K562 (cell line): Measurements from ENCODE around the gene RC3H2. TPM values are rescaled to one million over a fixed set of nuclear protein-coding genes. Genes with fewer than 3 reads are reported as not detected.

Source experiments
- BHLHE40 ChIP-seq: IDR thresholded peaks from 2 replicates; pipeline ENCODE4 v1.6.1; 2011; ENCODE audit warnings: low read length, improper control_type of control experiment
- MCM3 ChIP-seq: fragments of 450-650 bp; IDR thresholded peaks from 2 replicates; pipeline ENCODE4 v1.6.1; 2016
- MCM7 ChIP-seq, 2 experiments: fragments of 450-650 bp; IDR thresholded peaks; 2 replicates each; pipeline ENCODE4 v1.6.1; 2016 to 2018
- NCOA6 ChIP-seq: fragments of 450-650 bp; IDR thresholded peaks from 2 replicates; pipeline ENCODE4 v1.6.1; 2017; ENCODE audit warnings: mild to moderate bottlenecking
- SIRT6 ChIP-seq: IDR thresholded peaks from one replicate; pipeline ENCODE4 v1.6.1; 2012; ENCODE audit warnings: low read depth, mild to moderate bottlenecking, control low read depth, inconsistent platforms, low read length, moderate library complexity
- ZNF780A ChIP-seq: fragments of 250-450 bp; sonication (Bioruptor Pico); IDR thresholded peaks from 2 replicates; pipeline ENCODE4 v1.5.0; 2021; ENCODE audit warnings: mild to moderate bottlenecking
- ZSCAN32 ChIP-seq: fragments of 450-650 bp; formaldehyde crosslinking; IDR thresholded peaks from 2 replicates; pipeline ENCODE4 v1.4.0; 2020; ENCODE audit warnings: mild to moderate bottlenecking, moderate library complexity
- polyA plus RNA-seq, 8 experiments: library from polyadenylated mRNA; depleted of rRNA in 4 of 8; stranded (reverse) in 5 of 8; unstranded in 3 of 8; fragments of >200 nt; fragmentation: Nextera tagmentation in 2 of 8; fragmentation: Illumina TruSeq in 1 of 8; extraction: Ambion mirVana in 2 of 8; extraction: Trizol in 1 of 8; gene quantifications; 2 replicates each; pipeline versions ENCODE4 v1.2.1 to v1.2.3, GENCODE V29; 2011 to 2014; ENCODE audit warnings: inconsistent platforms in 1 of 8, missing spikeins in 1 of 8
- total RNA-seq, 7 experiments: library from RNA; depleted of rRNA in 6 of 7; stranded (reverse); fragments of >200 nt in 6 of 7; fragmentation: Illumina TruSeq in 2 of 7; extraction: Trizol in 2 of 7; gene quantifications; 2 replicates each; pipeline versions ENCODE4 v1.2.1 to v1.2.3, GENCODE V29; 2011 to 2021; ENCODE audit warnings: low replicate concordance in 1 of 7
- TF ChIP-seq, protein P1 (sequence below): fragments of 200-800 bp; sonication (Bioruptor generic); IDR thresholded peaks from 2 replicates; pipeline ENCODE4 v1.6.1; 2016; ENCODE audit warnings: missing genetic modification characterization, missing compliant biosample characterization
- TF ChIP-seq, protein P2 (sequence below): fragments of 250-450 bp; sonication (Bioruptor Pico); IDR thresholded peaks from 2 replicates; pipeline ENCODE4 v1.8.0; 2021; ENCODE audit warnings: moderate library complexity, mild to moderate bottlenecking, inconsistent platforms
- TF ChIP-seq, protein P3 (sequence below): fragments of 450-650 bp; formaldehyde crosslinking; IDR thresholded peaks from 2 replicates; pipeline ENCODE4 v1.4.0; 2020; ENCODE audit warnings: mild to moderate bottlenecking, mixed read lengths
- TF ChIP-seq, protein P4 (sequence below), 3 experiments: fragments of 200-800 bp in 1 of 3; fragments of 250-450 bp in 1 of 3; fragments of 450-650 bp in 1 of 3; sonication (Bioruptor Pico) in 1 of 3; sonication (Bioruptor generic) in 1 of 3; formaldehyde crosslinking in 1 of 3; IDR thresholded peaks; 2 replicates each; pipeline versions ENCODE4 v1.6.1 to v1.8.0; 2016 to 2022; ENCODE audit warnings: mild to moderate bottlenecking in 2 of 3, missing genetic modification characterization in 2 of 3, missing compliant biosample characterization in 1 of 3, moderate library complexity in 1 of 3
- TF ChIP-seq, protein P5 (sequence below): sonication (generic); formaldehyde crosslinking; IDR thresholded peaks from 2 replicates; pipeline ENCODE4 v1.8.0; 2022; ENCODE audit warnings: mild to moderate bottlenecking, low read depth, missing genetic modification reagents
- TF ChIP-seq, protein P6 (sequence below): fragments of 250-450 bp; sonication (Bioruptor Pico); IDR thresholded peaks from 2 replicates; pipeline ENCODE4 v1.8.0; 2021; ENCODE audit warnings: mild to moderate bottlenecking, moderate library complexity

The RC3H2 gene
- total and polyA plus RNA-seq, 9 of the 15 experiments (the other 6 are each of a cell fraction or from before 2014, with no cell fraction given) = 5.6 to 35.4 (median 18.6) TPM

DNA sequence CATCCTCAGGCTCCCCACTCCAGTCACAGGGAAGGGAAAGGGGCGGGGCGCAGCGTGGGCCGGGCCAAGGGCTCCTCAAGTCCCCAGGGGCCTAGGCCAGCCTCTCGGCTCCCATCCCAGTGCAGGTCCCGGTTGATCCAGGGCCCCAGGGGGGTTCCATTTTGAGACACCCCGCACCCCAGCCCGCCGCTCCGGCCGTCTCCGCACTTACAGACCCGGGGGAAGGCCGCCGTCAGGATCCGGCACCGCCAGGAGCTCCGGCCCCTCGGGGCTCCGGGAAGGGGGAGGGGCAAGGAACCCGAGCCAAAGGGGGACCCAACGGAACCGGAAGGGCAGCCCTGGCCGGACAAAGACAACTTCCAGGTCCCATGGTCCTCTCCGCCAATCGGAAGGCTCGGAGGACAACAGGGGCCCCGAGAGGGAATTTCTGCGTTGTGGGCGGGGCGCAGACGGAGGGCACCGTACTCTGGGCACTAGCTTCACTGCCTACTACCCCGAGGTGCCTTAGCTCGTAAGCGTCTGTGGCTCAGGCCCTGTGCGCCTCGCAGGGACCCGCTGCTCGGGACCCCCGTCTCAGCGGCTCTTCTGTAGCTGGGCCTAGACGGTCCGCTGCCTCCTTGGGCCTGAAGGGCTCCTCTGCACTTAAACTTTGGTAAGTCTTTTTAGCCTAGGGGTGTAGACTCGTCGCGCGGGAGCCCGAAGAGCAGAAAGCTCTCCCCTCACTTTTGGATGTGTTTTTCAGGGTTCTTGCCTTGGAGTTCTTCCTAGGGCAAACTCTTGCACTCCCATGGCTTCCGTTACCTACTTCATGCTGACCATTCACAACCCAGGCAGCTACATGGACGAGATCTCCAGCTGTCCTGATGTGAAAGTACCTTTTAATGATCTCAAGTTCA lies 26.3 kb upstream of the RC3H2 start, which contains the start of gene ZBTB26 (continued):
- TF ChIP-seq, protein P1, sequence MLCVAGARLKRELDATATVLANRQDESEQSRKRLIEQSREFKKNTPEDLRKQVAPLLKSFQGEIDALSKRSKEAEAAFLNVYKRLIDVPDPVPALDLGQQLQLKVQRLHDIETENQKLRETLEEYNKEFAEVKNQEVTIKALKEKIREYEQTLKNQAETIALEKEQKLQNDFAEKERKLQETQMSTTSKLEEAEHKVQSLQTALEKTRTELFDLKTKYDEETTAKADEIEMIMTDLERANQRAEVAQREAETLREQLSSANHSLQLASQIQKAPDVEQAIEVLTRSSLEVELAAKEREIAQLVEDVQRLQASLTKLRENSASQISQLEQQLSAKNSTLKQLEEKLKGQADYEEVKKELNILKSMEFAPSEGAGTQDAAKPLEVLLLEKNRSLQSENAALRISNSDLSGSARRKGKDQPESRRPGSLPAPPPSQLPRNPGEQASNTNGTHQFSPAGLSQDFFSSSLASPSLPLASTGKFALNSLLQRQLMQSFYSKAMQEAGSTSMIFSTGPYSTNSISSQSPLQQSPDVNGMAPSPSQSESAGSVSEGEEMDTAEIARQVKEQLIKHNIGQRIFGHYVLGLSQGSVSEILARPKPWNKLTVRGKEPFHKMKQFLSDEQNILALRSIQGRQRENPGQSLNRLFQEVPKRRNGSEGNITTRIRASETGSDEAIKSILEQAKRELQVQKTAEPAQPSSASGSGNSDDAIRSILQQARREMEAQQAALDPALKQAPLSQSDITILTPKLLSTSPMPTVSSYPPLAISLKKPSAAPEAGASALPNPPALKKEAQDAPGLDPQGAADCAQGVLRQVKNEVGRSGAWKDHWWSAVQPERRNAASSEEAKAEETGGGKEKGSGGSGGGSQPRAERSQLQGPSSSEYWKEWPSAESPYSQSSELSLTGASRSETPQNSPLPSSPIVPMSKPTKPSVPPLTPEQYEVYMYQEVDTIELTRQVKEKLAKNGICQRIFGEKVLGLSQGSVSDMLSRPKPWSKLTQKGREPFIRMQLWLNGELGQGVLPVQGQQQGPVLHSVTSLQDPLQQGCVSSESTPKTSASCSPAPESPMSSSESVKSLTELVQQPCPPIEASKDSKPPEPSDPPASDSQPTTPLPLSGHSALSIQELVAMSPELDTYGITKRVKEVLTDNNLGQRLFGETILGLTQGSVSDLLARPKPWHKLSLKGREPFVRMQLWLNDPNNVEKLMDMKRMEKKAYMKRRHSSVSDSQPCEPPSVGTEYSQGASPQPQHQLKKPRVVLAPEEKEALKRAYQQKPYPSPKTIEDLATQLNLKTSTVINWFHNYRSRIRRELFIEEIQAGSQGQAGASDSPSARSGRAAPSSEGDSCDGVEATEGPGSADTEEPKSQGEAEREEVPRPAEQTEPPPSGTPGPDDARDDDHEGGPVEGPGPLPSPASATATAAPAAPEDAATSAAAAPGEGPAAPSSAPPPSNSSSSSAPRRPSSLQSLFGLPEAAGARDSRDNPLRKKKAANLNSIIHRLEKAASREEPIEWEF (CRISPR knock-in tag) = no peak
- TF ChIP-seq ZSCAN32 (CRISPR knock-in tag) = no peak
- 0 out of 2 replicates have a peak, but pooled peaks have one; percentile 28 for TF ChIP-seq NCOA6
- no peak for TF ChIP-seq SIRT6
- TF ChIP-seq, protein P2, sequence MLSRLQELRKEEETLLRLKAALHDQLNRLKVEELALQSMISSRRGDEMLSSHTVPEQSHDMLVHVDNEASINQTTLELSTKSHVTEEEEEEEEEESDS (CRISPR knock-in tag) = no peak
- TF ChIP-seq MCM3 = no peak
- TF ChIP-seq, protein P3, sequence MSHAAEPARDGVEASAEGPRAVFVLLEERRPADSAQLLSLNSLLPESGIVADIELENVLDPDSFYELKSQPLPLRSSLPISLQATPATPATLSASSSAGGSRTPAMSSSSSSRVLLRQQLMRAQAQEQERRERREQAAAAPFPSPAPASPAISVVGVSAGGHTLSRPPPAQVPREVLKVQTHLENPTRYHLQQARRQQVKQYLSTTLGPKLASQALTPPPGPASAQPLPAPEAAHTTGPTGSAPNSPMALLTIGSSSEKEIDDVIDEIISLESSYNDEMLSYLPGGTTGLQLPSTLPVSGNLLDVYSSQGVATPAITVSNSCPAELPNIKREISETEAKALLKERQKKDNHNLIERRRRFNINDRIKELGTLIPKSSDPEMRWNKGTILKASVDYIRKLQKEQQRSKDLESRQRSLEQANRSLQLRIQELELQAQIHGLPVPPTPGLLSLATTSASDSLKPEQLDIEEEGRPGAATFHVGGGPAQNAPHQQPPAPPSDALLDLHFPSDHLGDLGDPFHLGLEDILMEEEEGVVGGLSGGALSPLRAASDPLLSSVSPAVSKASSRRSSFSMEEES (CRISPR knock-in tag) = no peak
- TF ChIP-seq BHLHE40 = no peak
- TF ChIP-seq, protein P4, sequence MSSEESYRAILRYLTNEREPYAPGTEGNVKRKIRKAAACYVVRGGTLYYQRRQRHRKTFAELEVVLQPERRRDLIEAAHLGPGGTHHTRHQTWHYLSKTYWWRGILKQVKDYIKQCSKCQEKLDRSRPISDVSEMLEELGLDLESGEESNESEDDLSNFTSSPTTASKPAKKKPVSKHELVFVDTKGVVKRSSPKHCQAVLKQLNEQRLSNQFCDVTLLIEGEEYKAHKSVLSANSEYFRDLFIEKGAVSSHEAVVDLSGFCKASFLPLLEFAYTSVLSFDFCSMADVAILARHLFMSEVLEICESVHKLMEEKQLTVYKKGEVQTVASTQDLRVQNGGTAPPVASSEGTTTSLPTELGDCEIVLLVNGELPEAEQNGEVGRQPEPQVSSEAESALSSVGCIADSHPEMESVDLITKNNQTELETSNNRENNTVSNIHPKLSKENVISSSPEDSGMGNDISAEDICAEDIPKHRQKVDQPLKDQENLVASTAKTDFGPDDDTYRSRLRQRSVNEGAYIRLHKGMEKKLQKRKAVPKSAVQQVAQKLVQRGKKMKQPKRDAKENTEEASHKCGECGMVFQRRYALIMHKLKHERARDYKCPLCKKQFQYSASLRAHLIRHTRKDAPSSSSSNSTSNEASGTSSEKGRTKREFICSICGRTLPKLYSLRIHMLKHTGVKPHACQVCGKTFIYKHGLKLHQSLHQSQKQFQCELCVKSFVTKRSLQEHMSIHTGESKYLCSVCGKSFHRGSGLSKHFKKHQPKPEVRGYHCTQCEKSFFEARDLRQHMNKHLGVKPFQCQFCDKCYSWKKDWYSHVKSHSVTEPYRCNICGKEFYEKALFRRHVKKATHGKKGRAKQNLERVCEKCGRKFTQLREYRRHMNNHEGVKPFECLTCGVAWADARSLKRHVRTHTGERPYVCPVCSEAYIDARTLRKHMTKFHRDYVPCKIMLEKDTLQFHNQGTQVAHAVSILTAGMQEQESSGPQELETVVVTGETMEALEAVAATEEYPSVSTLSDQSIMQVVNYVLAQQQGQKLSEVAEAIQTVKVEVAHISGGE (CRISPR knock-in tag; IDR thresholded peaks at IDR 0.05) = peak; percentile 86 to 97 (median 96)
- TF ChIP-seq, protein P5, sequence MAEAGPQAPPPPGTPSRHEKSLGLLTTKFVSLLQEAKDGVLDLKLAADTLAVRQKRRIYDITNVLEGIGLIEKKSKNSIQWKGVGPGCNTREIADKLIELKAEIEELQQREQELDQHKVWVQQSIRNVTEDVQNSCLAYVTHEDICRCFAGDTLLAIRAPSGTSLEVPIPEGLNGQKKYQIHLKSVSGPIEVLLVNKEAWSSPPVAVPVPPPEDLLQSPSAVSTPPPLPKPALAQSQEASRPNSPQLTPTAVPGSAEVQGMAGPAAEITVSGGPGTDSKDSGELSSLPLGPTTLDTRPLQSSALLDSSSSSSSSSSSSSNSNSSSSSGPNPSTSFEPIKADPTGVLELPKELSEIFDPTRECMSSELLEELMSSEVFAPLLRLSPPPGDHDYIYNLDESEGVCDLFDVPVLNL (CRISPR knock-in tag) = 0 out of 2 replicates have a peak, but pooled peaks have one; percentile 61
- no peak for TF ChIP-seq ZNF780A
- TF ChIP-seq, protein P6, sequence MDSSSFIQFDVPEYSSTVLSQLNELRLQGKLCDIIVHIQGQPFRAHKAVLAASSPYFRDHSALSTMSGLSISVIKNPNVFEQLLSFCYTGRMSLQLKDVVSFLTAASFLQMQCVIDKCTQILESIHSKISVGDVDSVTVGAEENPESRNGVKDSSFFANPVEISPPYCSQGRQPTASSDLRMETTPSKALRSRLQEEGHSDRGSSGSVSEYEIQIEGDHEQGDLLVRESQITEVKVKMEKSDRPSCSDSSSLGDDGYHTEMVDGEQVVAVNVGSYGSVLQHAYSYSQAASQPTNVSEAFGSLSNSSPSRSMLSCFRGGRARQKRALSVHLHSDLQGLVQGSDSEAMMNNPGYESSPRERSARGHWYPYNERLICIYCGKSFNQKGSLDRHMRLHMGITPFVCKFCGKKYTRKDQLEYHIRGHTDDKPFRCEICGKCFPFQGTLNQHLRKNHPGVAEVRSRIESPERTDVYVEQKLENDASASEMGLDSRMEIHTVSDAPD (CRISPR knock-in tag) = no peak
- TF ChIP-seq MCM7 (IDR thresholded peaks at IDR 0.05) = no peak
